EL (cell line): ENCODE measurements around the gene G6PC1.
"Not testable (repeated sequence)": the region's sequence is repeated elsewhere in the genome, so short reads cannot be mapped to it uniquely, and the experiment has no call there.

Source experiments
- DNase-seq: peaks from one replicate; pipeline ENCODE4 v3.0.0-alpha.2; 2016

The G6PC1 gene

DNA sequence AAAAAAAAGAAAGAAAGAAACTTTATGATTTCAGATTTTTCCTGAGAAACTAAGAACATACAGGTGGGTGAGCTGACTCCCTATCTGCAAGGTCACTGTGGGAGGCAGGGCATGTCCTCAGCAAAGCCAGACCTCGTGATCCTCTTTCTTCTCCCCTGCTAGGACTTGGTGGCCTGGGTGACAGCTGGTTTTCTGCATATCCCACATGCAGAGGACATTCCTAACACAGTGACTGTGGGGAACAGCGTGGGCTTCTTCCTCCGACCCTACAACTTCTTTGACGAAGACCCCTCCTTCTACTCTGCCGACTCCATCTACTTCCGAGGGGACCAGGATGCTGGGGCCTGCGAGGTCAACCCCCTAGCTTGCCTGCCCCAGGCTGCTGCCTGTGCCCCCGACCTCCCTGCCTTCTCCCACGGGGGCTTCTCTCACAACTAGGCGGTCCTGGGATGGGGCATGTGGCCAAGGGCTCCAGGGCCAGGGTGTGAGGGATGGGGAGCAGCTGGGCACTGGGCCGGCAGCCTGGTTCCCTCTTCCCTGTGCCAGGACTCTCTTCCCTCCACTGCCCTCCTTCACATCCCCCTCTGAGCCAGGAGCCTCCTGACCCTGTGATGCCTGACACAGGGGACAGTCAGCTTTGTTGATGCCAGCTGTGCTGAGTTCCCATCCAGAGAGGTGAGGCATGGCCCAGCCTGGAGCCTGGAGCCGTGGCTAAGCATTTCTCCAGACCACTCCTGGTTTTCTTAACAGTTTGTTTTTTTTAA is 26.5 kb upstream of the G6PC1 start:
- not testable (repeated sequence) for DNase-seq

GRCh38 chr17:42877037-42877436 is 23.6 kb upstream of the G6PC1 start:
- DNase-seq = no peak

DNA sequence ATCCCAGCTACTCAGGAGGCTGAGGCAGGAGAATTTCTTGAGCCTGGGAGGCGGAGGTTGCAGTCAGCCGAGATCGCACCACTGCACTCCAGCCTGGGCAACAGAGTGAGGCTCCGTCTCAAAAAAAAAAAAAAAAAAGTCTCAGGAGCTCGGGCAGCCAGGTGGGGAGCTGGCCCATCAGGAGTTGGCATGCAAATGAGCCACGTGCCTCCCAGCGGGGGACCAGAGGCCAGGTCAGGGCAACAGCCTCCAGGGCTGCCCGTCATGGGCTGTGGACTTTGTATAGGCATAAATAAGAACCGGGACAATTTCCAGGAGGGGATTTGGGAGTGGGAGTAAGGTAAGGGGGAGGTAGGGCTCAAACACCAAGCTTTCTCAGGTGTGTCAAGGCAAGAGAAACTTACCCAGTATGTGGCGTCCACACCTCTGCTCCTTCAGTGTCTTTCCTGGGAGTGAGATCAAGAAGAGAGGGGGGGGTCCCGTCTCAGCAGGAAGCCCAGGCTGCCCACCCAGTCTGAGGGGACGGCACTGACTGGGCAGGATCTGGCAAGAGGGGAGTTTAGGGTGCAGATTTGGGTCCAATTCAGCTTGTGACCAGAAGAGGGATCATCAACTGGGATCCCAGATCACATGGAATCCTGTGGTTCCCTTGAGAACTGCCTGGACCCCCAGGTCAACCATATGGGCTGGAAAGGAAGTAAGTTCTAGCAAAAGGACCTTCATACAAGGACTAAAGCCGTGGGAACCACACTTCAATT is 22.3 kb upstream of the G6PC1 start:
- DNase-seq = no peak

DNA sequence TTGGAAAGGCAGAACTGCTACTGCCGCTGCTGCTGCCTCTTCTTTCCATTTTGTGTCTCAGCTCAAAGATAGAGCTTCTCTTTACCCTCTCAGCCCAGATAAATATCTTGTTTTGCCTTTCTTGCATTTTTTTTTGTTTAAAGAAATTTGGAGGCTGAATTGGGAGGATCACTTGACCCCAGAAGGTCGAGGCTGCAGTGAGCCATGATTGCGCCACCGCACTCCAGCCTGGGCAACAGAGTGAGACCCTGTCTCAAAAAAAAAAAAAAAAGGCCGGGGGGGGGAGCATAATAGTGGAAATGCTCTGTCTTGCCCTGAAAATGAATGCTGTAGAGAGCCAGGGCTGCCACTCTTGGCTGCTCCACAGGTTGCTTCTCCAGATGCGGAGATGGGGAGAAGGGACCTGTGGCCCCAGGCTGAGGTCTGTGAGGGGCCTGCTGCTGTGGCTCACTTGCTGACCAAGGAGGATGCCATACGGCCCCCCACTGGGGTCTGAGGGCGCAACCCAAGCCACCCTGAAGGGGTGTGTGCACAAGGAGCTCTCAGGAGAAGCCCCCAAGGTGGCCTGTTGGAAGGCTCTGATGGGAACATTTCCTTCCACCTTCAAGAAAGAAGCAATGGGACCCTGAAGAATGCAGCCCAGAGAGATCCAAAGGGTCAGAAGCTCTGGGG is 21.5 kb upstream of the G6PC1 start:
- DNase-seq = no peak

- peak; percentile 65 for DNase-seq
Observed at GRCh38 chr17:42879596-42879985, 21.0 kb upstream of the G6PC1 start.

DNA sequence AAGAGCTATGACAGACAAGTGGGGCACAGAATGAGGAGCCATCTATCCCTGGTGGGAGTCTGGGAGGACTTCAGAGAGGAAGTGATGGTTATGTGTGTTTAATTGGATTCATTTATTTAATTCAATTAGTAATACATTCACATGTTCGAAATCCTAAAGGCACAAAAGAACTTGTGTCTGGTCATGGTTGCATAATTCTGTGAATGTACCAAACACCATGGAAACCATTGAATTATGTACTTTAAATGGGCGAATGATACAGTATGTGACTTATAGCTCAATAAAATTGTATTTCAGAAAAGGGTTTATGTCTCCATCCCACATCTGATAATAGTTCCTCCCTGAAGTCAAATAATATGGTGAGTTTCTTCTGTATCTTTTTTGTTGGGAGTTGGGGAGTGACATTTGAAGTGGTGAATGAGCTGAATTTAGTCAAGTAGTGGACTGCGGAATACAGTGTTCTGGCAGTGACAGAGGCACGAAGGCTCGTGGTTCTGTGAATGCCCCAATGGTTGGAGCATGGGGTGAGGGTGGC is 19.8 kb upstream of the G6PC1 start:
- DNase-seq = no peak

DNA sequence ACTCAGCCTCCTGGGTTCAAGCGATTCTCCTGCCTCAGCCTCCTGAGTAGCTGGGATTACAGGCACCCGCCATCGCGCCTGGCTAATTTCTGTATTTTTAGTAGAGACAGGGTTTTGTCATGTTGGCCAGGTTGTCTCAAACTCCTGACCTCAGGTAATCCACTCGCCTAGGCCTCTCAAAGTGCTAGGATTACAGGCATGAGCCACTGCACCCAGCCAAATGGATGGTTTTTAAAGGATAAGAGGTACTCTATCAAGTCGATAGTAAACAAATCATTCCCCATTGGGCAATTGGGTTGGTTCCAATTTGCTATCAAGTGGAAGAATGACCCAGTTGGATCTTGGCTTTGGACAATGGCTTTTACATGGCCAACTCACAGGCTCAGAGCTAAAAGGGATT is 18.9 kb upstream of the G6PC1 start:
- DNase-seq = not testable (repeated sequence)

GRCh38 chr17:42882166-42882565 is 18.4 kb upstream of the G6PC1 start:
- DNase-seq = no peak

GRCh38 chr17:42883802-42884558 is 16.6 kb upstream of the G6PC1 start:
- no peak for DNase-seq

- not testable (repeated sequence) for DNase-seq
Observed at GRCh38 chr17:42885806-42886205, 14.8 kb upstream of the G6PC1 start.

GRCh38 chr17:42886283-42887176 is 14.1 kb upstream of the G6PC1 start:
- no peak for DNase-seq

DNA sequence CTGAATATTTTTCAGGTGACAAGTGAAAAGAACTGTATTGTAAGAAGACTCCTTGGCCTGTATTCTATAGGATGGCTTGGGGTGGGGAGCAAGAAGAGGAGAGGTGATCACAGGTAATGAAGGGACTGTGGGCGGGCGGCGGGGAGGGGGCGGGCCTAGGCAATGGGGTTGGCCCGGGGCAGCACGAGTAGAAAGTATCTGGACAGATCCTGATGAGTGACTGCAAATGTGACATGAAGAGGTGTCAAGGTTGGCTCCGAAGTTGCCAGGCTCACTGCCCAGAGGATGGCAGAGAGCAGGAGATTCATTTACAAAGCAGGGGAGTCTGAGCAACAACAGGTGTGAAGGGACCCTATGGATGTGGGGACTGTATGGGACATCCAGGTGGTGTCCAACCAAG is 10.8 kb upstream of the G6PC1 start:
- no peak for DNase-seq

GRCh38 chr17:42891539-42892152 is 9.0 kb upstream of the G6PC1 start:
- no peak for DNase-seq

- DNase-seq = no peak
Observed at GRCh38 chr17:42893359-42893758, 7.2 kb upstream of the G6PC1 start.

DNA sequence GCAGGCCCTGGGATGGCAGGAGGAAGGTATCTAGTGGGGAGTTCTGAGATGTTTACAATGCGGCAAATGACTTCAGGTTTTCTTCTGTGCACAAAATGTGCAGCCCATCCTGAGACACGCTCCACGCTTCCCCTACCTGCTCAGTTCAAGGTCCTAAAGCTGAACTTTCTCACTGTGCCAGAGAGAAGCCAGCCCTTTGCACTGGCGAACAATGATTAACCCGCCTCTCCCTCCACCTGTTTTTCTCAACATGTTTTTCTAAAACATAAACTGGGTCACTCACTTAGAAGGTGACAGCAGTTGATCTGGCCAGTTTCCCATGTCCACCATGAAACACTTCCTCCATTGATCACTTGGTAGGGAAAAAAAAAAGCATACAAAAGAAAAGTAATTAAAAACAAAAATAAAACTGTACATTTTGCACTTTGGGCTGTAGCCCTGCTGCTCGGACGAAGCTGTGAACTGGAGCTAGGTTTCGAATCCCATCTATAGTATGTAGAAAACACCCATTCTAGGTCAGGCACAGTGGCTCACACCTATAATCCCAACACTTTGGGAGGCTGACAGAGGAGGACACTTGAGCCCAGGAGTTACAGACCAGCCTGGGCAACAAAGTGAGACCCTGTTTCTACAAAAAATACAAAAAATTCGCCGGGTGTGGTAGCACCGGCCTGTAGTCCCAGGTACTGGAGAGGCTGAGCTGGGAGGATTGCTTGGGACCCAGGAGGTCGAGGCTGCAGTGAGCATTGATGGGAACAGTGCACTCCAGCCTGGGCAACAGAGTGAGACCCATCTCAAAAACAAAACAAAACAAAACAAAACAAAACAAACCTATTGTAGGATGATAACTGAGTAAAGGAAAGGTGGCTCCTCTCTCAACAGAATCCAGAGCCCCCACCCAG is 6.1 kb upstream of the G6PC1 start:
- DNase-seq = no peak

DNA sequence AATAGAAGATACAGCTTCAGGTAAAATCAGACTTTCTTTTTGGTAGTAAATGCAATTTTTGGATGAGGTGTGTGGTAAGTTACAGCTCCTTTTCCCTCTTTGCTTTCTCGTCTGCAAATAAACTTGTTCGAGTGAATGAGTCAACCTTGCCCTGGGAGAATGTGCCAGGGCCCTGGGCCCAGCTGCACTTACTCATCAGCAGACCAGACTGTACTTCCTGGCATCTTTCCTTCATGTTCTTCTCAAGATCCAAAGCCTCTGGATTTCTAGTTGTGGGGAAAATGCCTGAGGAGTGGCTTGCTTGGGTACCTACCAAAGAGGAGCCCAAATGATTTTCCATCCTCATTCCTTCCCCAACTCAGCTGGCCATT is 5.4 kb upstream of the G6PC1 start:
- peak; percentile 85 for DNase-seq

- no peak for DNase-seq
Observed at GRCh38 chr17:42898147-42898811, 2.3 kb upstream of the G6PC1 start.

GRCh38 chr17:42899981-42900380 is 618 bp upstream of the G6PC1 start:
- DNase-seq = not testable (repeated sequence)

DNA sequence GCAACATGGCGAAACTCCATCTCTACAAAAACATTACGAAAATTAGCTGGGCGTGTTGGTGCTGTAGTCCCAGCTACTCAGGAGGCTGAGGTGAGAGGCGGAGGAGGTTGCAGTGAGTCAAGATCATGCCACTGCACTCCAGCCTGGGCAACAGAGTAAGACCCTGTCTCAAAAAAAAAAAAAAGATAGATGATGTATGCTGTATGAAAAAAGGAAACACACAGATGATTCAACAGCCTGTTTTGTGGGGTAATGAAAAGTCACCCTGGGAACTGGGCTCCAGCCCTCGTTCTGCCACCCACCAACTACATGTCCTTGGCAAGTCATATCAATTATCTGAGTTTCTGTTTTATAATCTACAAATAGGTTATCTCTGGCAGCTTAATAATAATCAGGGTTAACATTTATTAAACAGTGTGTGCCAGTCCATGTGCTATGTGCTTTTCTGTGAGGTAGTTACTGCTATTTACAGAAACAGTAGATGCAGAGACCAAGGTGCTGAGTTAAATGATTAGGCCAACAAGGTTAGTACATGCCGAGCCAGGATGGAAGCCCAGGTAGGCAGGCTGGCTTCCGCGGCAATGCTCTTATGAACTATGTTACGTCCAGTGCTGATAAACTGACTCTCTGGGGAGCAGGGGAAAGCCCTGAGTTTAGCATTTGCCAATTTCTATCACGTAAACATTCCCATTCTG is 1.1 kb downstream of the G6PC1 start:
- DNase-seq = no peak
